OCI-LY7 (cell line): ENCODE measurements around the gene METTL1.
"Not testable (repeated sequence)": the region's sequence is repeated elsewhere in the genome, so short reads cannot be mapped to it uniquely, and the experiment has no call there.

Experiments used
- CTCF ChIP-seq: fragments of 200-600 bp; sonication (generic); conservative IDR thresholded peaks from 2 replicates; pipeline ENCODE4 v1.5.1; 2014; ENCODE audit warnings: mild to moderate bottlenecking, antibody characterized with exemption, low read length, moderate library complexity, mixed read lengths
- EZH2phosphoT487 ChIP-seq: fragments of 200-600 bp; sonication (generic); IDR thresholded peaks from 2 replicates; pipeline ENCODE4 v1.6.1; 2018; ENCODE audit warnings: low read depth, borderline replicate concordance, mild to moderate bottlenecking, mixed run types, antibody characterized with exemption, low read length, moderate library complexity, mixed read lengths

GRCh38 chr12:57821015-57821414 lies 49.1 kb upstream of the METTL1 start:
- not testable (repeated sequence) for TF ChIP-seq CTCF, EZH2phosphoT487
